ENCODE data around the gene PORCN. TPM values are rescaled to one million over a fixed set of nuclear protein-coding genes. Genes with fewer than 3 reads are reported as not detected.

PORCN gene
- total and polyA plus RNA-seq, 2 experiments from 2014 or later = 20.1 to 24.2 TPM

- Histone ChIP-seq H3K36me3 (no peaks in the 10 kb centered on the region), H3K27ac (no peak overlapping the region), H3K9me3 (ENCODE audit: low read depth) (no peaks in the 10 kb centered on the region), H3K4me1 (ENCODE audit: low read depth) (no peaks in the 10 kb centered on the region), H3K27me3 (peaks cover 28% of the 10 kb centered on the region), H3K4me3 (no peak overlapping the region)
- no peak for TF ChIP-seq CTCF (IDR thresholded peaks at IDR 0.05; ENCODE audit: low read depth, low read length)
- DNase-seq (ENCODE audit: low read depth in 1 of 2, low spot score in 1 of 2) = peak in 1 of 2 donors; percentile 73
These were observed 43.4 kb upstream of the PORCN start for GRCh38 chrX:48465336-48465933.

GRCh38 chrX:48466696-48467095 lies 42.1 kb upstream of the PORCN start:
- peak; percentile 20 for TF ChIP-seq CTCF (IDR thresholded peaks at IDR 0.05; ENCODE audit: low read depth, low read length)
- H3K4me3 ChIP-seq = no peak overlapping the region
- H3K27ac ChIP-seq = no peak overlapping the region
- no peaks in the 10 kb centered on the region for H3K36me3 ChIP-seq
- H3K27me3 ChIP-seq = peaks cover 28% of the 10 kb centered on the region
- DNase-seq (ENCODE audit: low read depth in 1 of 2, low spot score in 1 of 2) = no peak
- H3K4me1 ChIP-seq (ENCODE audit: low read depth) = no peaks in the 10 kb centered on the region
- H3K9me3 ChIP-seq (ENCODE audit: low read depth) = no peaks in the 10 kb centered on the region

GRCh38 chrX:48467281-48467761 lies 41.5 kb upstream of the PORCN start:
- H3K27me3 ChIP-seq = peaks cover 28% of the 10 kb centered on the region
- no peak for DNase-seq (ENCODE audit: low read depth in 1 of 2, low spot score in 1 of 2)
- H3K4me1 ChIP-seq (ENCODE audit: low read depth) = no peaks in the 10 kb centered on the region
- no peaks in the 10 kb centered on the region for H3K9me3 ChIP-seq (ENCODE audit: low read depth)
- H3K27ac ChIP-seq = no peak overlapping the region
- H3K4me3 ChIP-seq = no peak overlapping the region
- no peaks in the 10 kb centered on the region for H3K36me3 ChIP-seq
- TF ChIP-seq CTCF (IDR thresholded peaks at IDR 0.05; ENCODE audit: low read depth, low read length) = no peak

- peaks cover 28% of the 10 kb centered on the region for H3K27me3 ChIP-seq
- H3K4me3 ChIP-seq = no peak overlapping the region
- H3K36me3 ChIP-seq = no peaks in the 10 kb centered on the region
- H3K4me1 ChIP-seq (ENCODE audit: low read depth) = no peaks in the 10 kb centered on the region
- DNase-seq (ENCODE audit: low read depth in 1 of 2, low spot score in 1 of 2) = no peak
- H3K27ac ChIP-seq = no peak overlapping the region
- no peak for TF ChIP-seq CTCF (IDR thresholded peaks at IDR 0.05; ENCODE audit: low read depth, low read length)
- H3K9me3 ChIP-seq (ENCODE audit: low read depth) = no peaks in the 10 kb centered on the region
These were observed 40.5 kb upstream of the PORCN start for GRCh38 chrX:48468247-48468671.

- DNase-seq (ENCODE audit: low read depth in 1 of 2, low spot score in 1 of 2) = no peak
- no peaks in the 10 kb centered on the region for H3K9me3 ChIP-seq (ENCODE audit: low read depth)
- no peaks in the 10 kb centered on the region for H3K36me3 ChIP-seq
- peak; percentile 11 for TF ChIP-seq CTCF (IDR thresholded peaks at IDR 0.05; ENCODE audit: low read depth, low read length)
- no peak overlapping the region for H3K27ac ChIP-seq
- H3K4me1 ChIP-seq (ENCODE audit: low read depth) = no peaks in the 10 kb centered on the region
- peaks cover 28% of the 10 kb centered on the region for H3K27me3 ChIP-seq
- no peak overlapping the region for H3K4me3 ChIP-seq
These were observed 39.8 kb upstream of the PORCN start for GRCh38 chrX:48468693-48469691.
